HG02678 (cell line): ENCODE measurements around the gene AFG1L.
"Not testable (repeated sequence)": the region's sequence is repeated elsewhere in the genome, so short reads cannot be mapped to it uniquely, and the experiment has no call there.

ENCODE experiments used
- ATAC-seq: cut with Tn5 transposase; IDR thresholded peaks from one replicate; pipeline ENCODE4 v1.9.1; 2021; ENCODE audit warnings: mild to moderate bottlenecking, moderate library complexity; ENCODE audit not compliant: unreplicated experiment

The AFG1L gene

GRCh38 chr6:108507316-108507715 lies 212.5 kb downstream of the AFG1L start:
- ATAC-seq, result no peak

GRCh38 chr6:108510461-108511319 lies 215.8 kb downstream of the AFG1L start:
- ATAC-seq, result no peak

DNA sequence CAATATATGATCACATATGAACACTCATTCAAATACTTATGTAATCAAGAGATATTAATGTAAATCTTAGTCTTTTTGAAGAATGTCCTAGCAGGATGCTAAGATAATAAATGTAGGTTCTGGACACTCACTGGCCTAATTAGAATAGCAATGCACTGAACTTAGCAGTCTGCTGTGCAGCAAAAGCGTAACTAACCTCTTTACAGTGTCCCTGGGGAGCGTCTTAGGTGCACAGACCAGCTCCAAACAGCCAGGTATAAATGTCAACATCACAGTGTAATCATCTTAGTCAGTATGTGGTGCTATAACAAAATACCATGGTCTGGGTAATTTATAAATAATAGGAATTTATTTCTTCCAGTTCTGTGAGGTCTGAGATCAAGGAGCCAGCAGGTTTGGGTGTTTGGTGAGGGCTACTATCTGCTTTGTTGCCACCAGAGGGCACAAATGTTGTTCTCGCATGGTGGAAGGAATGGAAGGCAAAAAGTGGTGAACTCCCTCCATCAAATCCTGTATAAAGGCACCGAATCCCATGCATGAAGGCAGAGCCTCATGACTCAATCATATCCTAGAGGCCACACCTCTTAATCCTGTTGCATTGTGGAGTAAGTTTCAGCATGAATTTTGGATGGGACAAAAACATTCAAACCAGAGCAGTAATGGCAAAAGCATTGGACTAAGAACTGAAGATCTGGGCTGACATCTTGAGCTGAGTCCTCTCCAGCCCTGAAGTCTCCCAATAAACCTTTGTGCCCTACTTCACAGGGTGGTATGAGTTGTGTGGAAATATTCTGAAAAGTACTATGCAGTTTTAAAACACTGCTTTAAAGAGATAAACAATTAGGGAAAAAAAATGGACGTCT lies 224.1 kb downstream of the AFG1L start:
- ATAC-seq, result no peak

- no peak for ATAC-seq
Observed at GRCh38 chr6:108521616-108522107, 226.8 kb downstream of the AFG1L start.

DNA sequence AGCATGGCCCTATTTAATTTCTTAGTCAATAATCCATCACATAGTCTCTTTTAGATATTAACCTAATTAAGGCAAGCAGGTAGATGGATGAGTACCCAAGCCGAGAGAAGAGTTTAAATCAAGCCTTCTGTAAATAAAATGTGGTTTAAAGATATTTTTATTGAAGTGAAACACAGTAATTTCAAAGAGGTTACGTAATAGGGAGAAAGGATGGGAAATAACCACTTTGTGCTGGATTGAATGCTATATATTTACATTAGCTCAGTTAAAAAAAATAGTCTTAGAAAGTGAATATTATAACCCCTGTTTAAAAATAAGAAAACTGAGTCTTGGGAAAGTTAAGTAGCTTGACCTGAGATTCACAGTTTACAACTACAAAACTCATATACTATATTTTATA lies 228.8 kb downstream of the AFG1L start:
- ATAC-seq, result no peak

- ATAC-seq, result no peak
Observed at GRCh38 chr6:108524528-108525248, 229.8 kb downstream of the AFG1L start.

DNA sequence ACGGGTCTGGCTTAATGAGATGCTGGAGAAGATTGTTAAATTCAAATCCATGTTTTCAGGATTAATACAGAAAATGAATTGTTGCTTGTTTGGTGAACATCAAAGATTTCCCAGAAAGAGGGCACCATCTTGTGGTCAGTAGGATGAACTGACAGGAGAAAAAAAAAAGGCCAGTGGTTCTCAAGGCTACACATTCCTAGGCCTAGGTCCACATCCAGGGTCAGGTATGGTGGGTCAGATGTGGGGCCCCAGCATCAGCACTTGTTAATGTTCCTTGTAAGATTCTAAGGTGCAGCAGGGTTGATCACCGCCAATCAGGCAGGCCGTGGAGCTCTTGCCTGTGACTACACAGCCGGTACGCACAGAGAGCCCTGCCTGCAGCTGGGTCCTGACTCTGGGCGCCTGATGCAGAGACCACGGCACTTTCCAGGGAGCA lies 231.9 kb downstream of the AFG1L start:
- ATAC-seq, result no peak

DNA sequence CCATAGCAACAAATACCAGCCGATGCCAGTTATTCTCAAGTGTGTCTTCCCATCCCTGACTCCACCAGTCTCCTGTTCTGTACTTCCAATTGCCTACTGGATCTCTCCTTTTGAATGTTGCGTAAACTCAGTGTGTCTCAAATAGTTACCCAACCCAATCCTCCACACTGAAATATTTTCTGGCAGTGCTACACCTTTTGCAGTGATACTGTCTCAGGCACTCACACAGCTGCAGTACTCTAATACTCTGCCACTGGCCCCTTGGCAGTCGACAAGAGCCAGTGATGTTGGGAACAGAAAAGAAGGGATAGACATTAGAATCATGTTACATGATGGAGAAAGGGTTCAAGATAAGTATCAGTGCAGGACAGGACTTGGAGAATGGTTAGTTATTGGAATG lies 234.0 kb downstream of the AFG1L start:
- no peak for ATAC-seq

DNA sequence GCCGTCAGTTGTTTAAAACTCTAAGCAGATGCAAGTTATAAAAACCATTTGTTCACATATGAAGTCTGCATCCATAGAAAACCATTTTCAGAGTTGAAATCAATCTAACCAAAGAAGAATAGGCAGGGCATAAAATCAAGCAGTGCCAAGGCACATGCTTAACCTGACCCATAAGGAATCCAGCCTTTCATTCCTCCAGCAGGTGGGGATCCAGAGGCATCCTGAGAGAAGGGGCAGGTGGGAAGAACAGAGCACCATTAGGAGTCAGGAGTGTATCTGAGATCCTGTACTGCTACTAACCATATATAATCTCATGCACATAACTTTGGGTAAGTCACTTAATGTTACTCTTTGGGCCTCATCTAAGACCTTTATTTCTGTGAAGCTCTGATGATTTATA lies 236.5 kb downstream of the AFG1L start:
- ATAC-seq, result no peak

GRCh38 chr6:108535114-108535742 lies 240.4 kb downstream of the AFG1L start:
- ATAC-seq, result no peak

- ATAC-seq, result not testable (repeated sequence)
Observed at GRCh38 chr6:108535920-108536535, 241.2 kb downstream of the AFG1L start.

- peak; percentile 90 for ATAC-seq
Observed at GRCh38 chr6:108541843-108542759, 247.2 kb downstream of the AFG1L start.

- no peak for ATAC-seq
Observed at GRCh38 chr6:108543175-108543940, 248.5 kb downstream of the AFG1L start.

- no peak for ATAC-seq
Observed at GRCh38 chr6:108544606-108545005, 249.8 kb downstream of the AFG1L start.

GRCh38 chr6:108546079-108547049 lies 251.5 kb downstream of the AFG1L start:
- ATAC-seq, result no peak

- no peak for ATAC-seq
Observed at GRCh38 chr6:108549241-108549640, 254.4 kb downstream of the AFG1L start.

DNA sequence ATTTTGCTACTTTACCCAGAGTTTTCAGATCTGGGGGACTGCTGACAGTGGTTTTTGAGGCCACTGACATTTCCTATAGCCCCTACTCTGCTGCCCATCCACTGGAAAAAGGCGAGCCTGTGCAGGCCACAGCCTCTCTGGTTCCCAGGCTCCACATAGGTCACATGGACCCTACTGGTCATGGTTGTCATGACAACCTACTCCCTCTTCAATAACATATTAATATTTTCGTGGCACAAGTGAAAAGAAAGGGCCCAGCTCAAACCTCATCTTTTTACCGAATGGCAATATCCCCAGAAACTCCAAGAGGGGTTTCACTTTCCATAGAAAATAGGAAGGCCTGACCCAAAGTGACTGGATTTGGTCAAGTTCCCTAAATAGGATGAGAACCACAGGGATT lies 254.9 kb downstream of the AFG1L start:
- ATAC-seq, result no peak
